ENCODE results near the gene BCAN. TPM values are rescaled to one million over a fixed set of nuclear protein-coding genes. Genes with fewer than 3 reads are reported as not detected.
A peak's percentile ranks its signal among the peaks of the same experiment; 100 is the strongest.

The BCAN gene
- total RNA-seq, 4 donors from 2014 or later = 0.50 to 5.0 (median 1.9) TPM; not detected in 1

DNA sequence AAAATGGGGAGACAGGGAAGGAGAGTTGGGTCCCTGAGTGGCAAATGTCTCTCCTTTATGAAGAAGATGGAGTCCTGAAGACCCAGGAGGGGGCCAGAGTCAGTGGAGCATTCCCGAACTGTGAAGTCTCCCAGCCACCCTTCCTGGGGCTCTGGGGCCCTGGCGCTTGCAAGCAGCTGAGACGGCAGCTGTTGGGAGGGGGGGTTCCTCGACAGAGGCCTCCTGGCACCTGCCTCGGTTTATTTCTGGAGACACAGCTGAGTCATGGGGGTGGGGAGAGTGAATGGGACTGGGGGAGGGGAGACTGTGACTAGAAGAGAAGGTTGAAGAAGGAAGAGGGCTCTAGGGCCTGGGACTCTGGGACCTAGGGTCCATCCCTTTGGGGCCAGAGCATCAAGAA is 21.3 kb downstream of the BCAN start:
- TF ChIP-seq POLR2AphosphoS5 (IDR thresholded peaks at IDR 0.05) = no peak
- TF ChIP-seq, protein P1, sequence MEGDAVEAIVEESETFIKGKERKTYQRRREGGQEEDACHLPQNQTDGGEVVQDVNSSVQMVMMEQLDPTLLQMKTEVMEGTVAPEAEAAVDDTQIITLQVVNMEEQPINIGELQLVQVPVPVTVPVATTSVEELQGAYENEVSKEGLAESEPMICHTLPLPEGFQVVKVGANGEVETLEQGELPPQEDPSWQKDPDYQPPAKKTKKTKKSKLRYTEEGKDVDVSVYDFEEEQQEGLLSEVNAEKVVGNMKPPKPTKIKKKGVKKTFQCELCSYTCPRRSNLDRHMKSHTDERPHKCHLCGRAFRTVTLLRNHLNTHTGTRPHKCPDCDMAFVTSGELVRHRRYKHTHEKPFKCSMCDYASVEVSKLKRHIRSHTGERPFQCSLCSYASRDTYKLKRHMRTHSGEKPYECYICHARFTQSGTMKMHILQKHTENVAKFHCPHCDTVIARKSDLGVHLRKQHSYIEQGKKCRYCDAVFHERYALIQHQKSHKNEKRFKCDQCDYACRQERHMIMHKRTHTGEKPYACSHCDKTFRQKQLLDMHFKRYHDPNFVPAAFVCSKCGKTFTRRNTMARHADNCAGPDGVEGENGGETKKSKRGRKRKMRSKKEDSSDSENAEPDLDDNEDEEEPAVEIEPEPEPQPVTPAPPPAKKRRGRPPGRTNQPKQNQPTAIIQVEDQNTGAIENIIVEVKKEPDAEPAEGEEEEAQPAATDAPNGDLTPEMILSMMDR (IDR thresholded peaks at IDR 0.05) = no peak
- no peak for TF ChIP-seq POLR2A (IDR thresholded peaks at IDR 0.05)
- no peak for TF ChIP-seq EP300 (IDR thresholded peaks at IDR 0.05)
- peak overlapping the region in 3 of 4 donors; percentile 81 to 85 (median 84) for H3K27ac ChIP-seq
- WGBS, 2 donors (ENCODE audit: low coverage in 1 of 2) = 6 to 35% methylated on average over 2 to 5 of the region's 5 CpGs
- H3K27me3 ChIP-seq = peaks cover 2% of the 10 kb centered on the region
- no peaks in the 10 kb centered on the region for H3K36me3 ChIP-seq
- ATAC-seq = no peak
- no peak overlapping the region for H3K4me3 ChIP-seq
- H3K4me1 ChIP-seq = peaks cover 2 to 94% (median 76%) of the 10 kb centered on the region in 3 donors
- no peaks in the 10 kb centered on the region for H3K9me3 ChIP-seq

DNA sequence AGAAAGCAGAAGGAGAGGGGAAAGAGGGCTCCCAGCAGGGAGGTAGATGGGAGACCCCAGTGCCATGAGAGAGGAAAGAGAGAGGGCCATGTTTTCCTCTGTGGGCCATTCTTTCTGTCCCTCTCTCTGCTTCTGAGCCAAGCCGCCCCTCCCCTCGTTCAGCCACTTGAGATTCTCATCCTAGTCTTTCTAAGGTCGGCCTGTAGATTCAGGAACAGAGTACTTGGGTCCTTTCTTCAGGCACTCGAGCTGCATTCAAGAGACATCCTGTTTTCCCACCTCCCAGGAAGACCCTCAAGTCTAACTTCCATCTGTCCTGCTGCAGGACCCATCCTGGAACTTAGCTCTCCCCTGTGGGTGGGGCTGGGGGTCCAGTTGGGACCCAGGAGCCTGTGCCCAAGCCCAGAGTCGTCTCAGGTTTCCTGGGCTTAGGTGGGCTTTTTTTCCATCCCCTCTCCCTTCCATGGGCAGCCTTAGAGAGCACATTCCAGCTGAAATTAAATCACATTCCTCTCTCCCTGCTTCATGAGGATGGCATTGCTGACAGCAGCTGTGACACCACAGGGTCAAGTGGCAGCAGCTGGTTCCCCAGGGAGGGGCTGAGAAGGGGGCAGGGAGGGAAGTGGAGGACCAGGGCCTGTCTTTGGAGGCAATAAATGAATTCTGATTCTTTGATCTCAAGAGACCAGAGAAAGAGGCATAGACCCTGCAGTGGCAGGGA is 22.3 kb downstream of the BCAN start:
- Histone ChIP-seq H3K27ac (peak overlapping the region in 3 of 4 donors; percentile 81 to 85 (median 84)), H3K27me3 (no peaks in the 10 kb centered on the region), H3K4me1 (peaks cover 2 to 100% (median 82%) of the 10 kb centered on the region in 3 donors), H3K4me3 (no peak overlapping the region), H3K9me3 (no peaks in the 10 kb centered on the region), H3K36me3 (no peaks in the 10 kb centered on the region)
- WGBS, 2 donors (ENCODE audit: low coverage in 1 of 2) = 49% methylated on average over 4 to 5 of the region's 5 CpGs
- TF ChIP-seq POLR2AphosphoS5 (IDR thresholded peaks at IDR 0.05) = no peak
- TF ChIP-seq, protein P1 (IDR thresholded peaks at IDR 0.05) = no peak
- no peak for TF ChIP-seq EP300 (IDR thresholded peaks at IDR 0.05)
- TF ChIP-seq POLR2A (IDR thresholded peaks at IDR 0.05) = no peak
- ATAC-seq = no peak

DNA sequence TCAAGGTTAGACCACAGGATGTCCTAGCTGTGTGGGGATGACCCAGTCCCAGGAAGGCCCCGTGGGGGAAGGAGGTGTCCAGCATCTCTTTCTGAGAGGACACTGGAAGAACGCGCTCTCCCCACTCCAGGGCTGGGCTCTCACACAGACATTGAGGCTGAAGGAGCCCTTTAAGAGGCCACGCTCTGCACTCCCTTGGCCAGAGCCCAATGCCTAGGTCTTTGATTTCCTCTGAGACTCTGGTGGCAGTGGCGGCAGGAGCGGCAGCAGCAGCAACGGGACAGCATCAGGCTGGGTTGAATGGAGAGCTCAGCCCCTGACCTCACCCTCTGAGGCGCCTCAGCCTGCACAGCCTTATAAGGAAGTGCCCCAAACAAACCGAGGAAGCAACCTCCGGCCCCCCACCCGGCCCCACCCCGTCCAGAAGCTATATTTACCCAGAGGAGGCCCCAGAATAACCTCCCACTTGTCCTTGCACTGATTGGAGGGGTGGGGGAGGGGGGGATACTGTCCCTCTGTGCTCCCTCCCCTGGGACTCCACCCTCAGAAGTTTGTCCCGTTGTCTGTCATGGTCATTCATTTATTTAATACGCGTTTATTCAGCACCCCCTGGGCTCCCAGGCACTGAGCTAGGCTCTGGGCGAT is 23.0 kb downstream of the BCAN start:
- WGBS, 2 donors (ENCODE audit: low coverage in 1 of 2) = 48 to 83% methylated on average over 1 to 6 of the region's 16 CpGs
- no peaks in the 10 kb centered on the region for H3K9me3 ChIP-seq
- no peaks in the 10 kb centered on the region for H3K27me3 ChIP-seq
- no peak for TF ChIP-seq POLR2AphosphoS5 (IDR thresholded peaks at IDR 0.05)
- peak overlapping the region in 3 of 4 donors; percentile 81 to 85 (median 84) for H3K27ac ChIP-seq
- peaks cover 2 to 100% (median 82%) of the 10 kb centered on the region in 3 donors for H3K4me1 ChIP-seq
- no peaks in the 10 kb centered on the region for H3K36me3 ChIP-seq
- ATAC-seq = no peak
- no peak overlapping the region for H3K4me3 ChIP-seq

DNA sequence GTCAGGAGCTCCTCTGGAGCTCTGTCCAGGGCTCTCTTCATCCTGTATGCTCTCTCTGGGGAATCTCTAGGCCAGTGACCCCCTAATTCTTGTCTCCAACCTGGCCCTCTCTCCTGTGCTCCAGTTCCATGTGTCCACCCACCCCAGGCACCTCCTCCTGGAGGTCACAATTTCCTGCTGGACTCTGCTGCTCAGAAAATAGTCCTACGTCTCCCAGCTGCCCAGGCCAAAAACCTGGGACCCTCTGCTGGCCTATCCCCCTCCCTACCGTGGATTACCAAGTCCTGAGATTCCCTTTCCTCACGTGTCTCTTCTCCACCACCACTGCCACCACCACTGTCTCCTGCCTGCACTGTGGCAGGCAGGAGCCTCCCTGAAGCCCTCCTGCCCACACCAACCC is 23.6 kb downstream of the BCAN start:
- peaks cover 2 to 100% (median 83%) of the 10 kb centered on the region in 3 donors for H3K4me1 ChIP-seq
- no peaks in the 10 kb centered on the region for H3K27me3 ChIP-seq
- 37 to 54% methylated on average over 2 to 3 of the region's 3 CpGs for WGBS, 2 donors (ENCODE audit: low coverage in 1 of 2)
- H3K36me3 ChIP-seq = no peaks in the 10 kb centered on the region
- no peak overlapping the region for H3K4me3 ChIP-seq
- H3K27ac ChIP-seq = peak overlapping the region in 3 of 4 donors; percentile 81 to 85 (median 84)
- H3K9me3 ChIP-seq = no peaks in the 10 kb centered on the region
- no peak for ATAC-seq
- TF ChIP-seq POLR2AphosphoS5 (IDR thresholded peaks at IDR 0.05) (no peak), POLR2A (IDR thresholded peaks at IDR 0.05) (no peak), EP300 (IDR thresholded peaks at IDR 0.05) (no peak)
- TF ChIP-seq, protein P1 (IDR thresholded peaks at IDR 0.05) = no peak

DNA sequence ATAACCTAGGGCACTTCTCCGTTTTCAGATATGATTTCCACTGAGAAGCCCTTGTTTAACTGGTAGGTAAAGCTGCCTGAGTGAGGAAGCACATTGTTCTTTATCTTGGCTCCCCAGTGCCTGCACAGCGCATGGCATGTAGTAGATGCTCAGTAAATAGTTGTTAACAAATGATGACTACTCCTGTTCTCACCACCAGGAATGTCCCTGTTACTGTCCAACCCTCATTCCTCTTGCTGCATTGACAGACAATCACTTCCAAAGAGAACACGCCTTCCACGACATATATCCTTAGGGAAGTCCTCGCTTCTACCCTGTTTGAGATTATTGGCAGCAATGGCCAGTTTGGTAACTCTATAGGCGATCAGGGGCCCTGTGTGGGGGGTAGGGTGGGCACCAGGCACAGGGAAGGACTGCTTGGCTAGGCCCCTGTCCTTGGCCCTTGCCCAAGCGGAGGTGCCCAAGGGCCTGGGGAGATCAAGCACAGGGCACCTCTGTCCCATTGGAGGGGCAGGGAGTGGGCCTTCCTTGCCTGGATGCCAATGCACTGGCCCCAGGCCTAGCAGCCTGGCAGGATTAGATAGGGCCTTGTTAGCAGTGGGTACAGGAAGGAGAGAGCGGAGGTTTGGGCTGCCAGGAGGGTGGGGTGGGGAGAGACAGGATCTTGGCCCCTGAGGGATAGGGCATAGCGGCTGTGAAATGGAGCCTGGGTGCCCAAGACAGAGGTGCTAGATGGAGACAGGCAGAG is 25.1 kb downstream of the BCAN start:
- TF ChIP-seq POLR2A (IDR thresholded peaks at IDR 0.05) = no peak
- TF ChIP-seq, protein P1 (IDR thresholded peaks at IDR 0.05) = no peak
- TF ChIP-seq EP300 (IDR thresholded peaks at IDR 0.05) = no peak
- TF ChIP-seq POLR2AphosphoS5 (IDR thresholded peaks at IDR 0.05) = no peak
- ATAC-seq = peak; percentile 10
- 76 to 100% methylated on average over 2 to 7 of the region's 9 CpGs for WGBS, 2 donors (ENCODE audit: low coverage in 1 of 2)
- no peaks in the 10 kb centered on the region for H3K9me3 ChIP-seq
- peaks cover 2 to 92% (median 72%) of the 10 kb centered on the region in 3 donors for H3K4me1 ChIP-seq
- no peaks in the 10 kb centered on the region for H3K27me3 ChIP-seq
- H3K27ac ChIP-seq = peak overlapping the region; percentile 62 to 87 (median 82)
- no peak overlapping the region for H3K4me3 ChIP-seq
- H3K36me3 ChIP-seq = peaks cover 0 to 3% of the 10 kb centered on the region in 2 donors

Measured in gastroesophageal sphincter (tissue), 4 donors.